ENCODE measurements around the gene PRR9.

GRCh38 chr1:153251562-153251961 lies 34.2 kb downstream of the PRR9 start:
- TF ChIP-seq CTCF (IDR thresholded peaks at IDR 0.05) (no peak), ZNF121 (CRISPR knock-in tag; IDR thresholded peaks at IDR 0.05) (no peak), CBFB (CRISPR knock-in tag; IDR thresholded peaks at IDR 0.05; ENCODE audit: low read depth) (no peak), IRF2 (CRISPR knock-in tag; IDR thresholded peaks at IDR 0.05; ENCODE audit: borderline replicate concordance, low read depth) (no peak), ZNF263 (CRISPR knock-in tag; IDR thresholded peaks at IDR 0.05; ENCODE audit: low read depth) (no peak), TCF7 (CRISPR knock-in tag; IDR thresholded peaks at IDR 0.05; ENCODE audit: low read depth) (no peak), TP53 (CRISPR knock-in tag; IDR thresholded peaks at IDR 0.05) (no peak), ZNF532 (CRISPR knock-in tag; IDR thresholded peaks at IDR 0.05; ENCODE audit: borderline replicate concordance) (no peak)
- TF ChIP-seq, protein P1, sequence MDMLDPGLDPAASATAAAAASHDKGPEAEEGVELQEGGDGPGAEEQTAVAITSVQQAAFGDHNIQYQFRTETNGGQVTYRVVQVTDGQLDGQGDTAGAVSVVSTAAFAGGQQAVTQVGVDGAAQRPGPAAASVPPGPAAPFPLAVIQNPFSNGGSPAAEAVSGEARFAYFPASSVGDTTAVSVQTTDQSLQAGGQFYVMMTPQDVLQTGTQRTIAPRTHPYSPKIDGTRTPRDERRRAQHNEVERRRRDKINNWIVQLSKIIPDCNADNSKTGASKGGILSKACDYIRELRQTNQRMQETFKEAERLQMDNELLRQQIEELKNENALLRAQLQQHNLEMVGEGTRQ (CRISPR knock-in tag; IDR thresholded peaks at IDR 0.05), result no peak

Measured in WTC11 (cell line).